Kidney epithelial cell (primary cell): ENCODE measurements around the gene DMRTC2. TPM values are rescaled to one million over a fixed set of nuclear protein-coding genes. Genes with fewer than 3 reads are reported as not detected.
A peak's percentile ranks its signal among the peaks of the same experiment; 100 is the strongest.

Experiments
- DNase-seq: peaks from one replicate; pipeline ENCODE4 v3.0.0-alpha.2; 2010; ENCODE audit warnings: low read depth
- H3K27me3 ChIP-seq: 2 replicates; pipeline ENCODE4 v1.6.0; 2011; ENCODE audit warnings: low read length; ENCODE audit not compliant: control insufficient read depth, insufficient read depth
- H3K36me3 ChIP-seq: 2 replicates; pipeline ENCODE4 v1.5.1; 2011; ENCODE audit warnings: low read length; ENCODE audit not compliant: control insufficient read depth, insufficient read depth
- H3K4me3 ChIP-seq: 2 replicates; pipeline ENCODE4 v1.5.1; 2011; ENCODE audit warnings: low read depth, mild to moderate bottlenecking, control low read depth, low read length
- CTCF ChIP-seq: IDR thresholded peaks from 2 replicates; pipeline ENCODE4 v1.5.1; 2011; ENCODE audit warnings: mild to moderate bottlenecking, moderate library complexity, low read length, control low read depth, inconsistent platforms; ENCODE audit not compliant: insufficient read depth, poor library complexity, severe bottlenecking
- total RNA-seq: library from RNA; depleted of rRNA; stranded (reverse); fragments of >200 nt; gene quantifications from 2 replicates; pipeline ENCODE4 v1.2.3, GENCODE V29; 2015

The DMRTC2 gene
- not detected in 2 replicates for total RNA-seq

DNA sequence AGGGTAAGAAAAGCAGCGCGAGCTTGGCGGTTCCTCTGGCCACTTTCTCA is at the start of gene DMRTC2:
DMRTC2 (plus strand) TSS at position 42 of the 50 bp plus-strand sequence. CDS start 2,387 bp downstream, outside the sequence.
- TF ChIP-seq CTCF: no peak
- no peak for DNase-seq
- H3K4me3 ChIP-seq: no peak within 1 kb of the TSS
- no peaks in the 10 kb centered on the region for H3K27me3 ChIP-seq
- no peaks in the 10 kb centered on the region for H3K36me3 ChIP-seq

DNA sequence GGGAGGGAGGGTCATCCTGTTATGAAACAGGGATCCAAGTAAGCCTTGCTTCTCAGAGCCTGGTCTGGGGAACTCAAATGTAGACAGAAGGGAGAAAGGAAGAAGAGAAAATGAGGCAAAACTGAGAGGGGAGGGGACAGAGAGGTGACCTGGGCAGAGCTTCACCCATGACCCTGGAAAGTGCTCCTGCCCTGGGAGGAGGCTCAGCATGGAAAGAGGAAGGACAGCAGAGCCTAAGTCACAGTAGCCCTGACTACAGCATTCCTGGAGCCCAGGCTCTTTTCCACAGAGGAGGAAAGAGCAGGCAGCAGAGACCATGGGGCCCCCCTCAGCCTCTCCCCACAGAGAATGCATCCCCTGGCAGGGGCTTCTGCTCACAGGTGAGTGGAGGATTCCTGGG is 48.5 kb upstream of the DMRTC2 start, which contains the start of gene CEACAM3:
CEACAM3 (plus strand) TSS at position 226 of the 400 bp plus-strand sequence; CDS start at position 317, 91 bp downstream.
- Histone ChIP-seq H3K36me3 (no peaks in the 10 kb centered on the region), H3K4me3 (no peak within 1 kb of the TSS), H3K27me3 (peaks cover 8% of the 10 kb centered on the region)
- no peak for TF ChIP-seq CTCF
- no peak for DNase-seq

GRCh38 chr19:41796901-41797300 is 47.9 kb upstream of the DMRTC2 start:
- TF ChIP-seq CTCF: no peak
- Histone ChIP-seq H3K4me3 (no peak overlapping the region), H3K36me3 (no peaks in the 10 kb centered on the region), H3K27me3 (peaks cover 8% of the 10 kb centered on the region)
- no peak for DNase-seq

DNA sequence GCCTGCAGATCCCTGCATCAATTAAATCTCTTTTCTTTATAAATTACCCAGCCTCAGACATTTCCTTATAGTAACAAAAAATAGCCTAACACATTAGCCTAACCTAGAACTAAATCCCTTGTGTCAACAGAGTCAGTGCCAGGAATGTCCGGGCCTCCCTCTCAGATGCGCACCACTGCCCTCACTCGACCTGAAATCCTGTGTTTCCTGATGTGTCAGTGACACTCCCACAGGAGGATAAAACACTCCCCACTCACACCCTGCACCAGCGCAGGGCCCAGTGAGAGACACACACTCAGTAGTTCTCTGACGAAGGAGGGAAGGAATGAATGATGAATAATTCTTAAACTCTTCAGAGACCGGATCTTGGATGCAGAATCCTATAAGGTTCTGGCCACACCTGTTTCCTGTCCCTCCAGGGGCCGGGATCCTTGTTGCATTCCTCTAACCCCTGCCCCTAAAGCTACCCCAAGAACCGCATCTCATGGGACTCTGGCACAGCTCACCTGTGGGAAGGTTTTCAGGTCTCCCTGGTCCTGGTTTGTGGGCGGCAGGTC is 45.3 kb upstream of the DMRTC2 start:
- no peak for TF ChIP-seq CTCF
- H3K36me3 ChIP-seq: no peaks in the 10 kb centered on the region
- DNase-seq: peak; percentile 28
- H3K4me3 ChIP-seq: no peak overlapping the region
- H3K27me3 ChIP-seq: no peaks in the 10 kb centered on the region

- H3K36me3 ChIP-seq: no peaks in the 10 kb centered on the region
- TF ChIP-seq CTCF: no peak
- DNase-seq: no peak
- H3K27me3 ChIP-seq: no peaks in the 10 kb centered on the region
- H3K4me3 ChIP-seq: no peak overlapping the region
These were observed 43.8 kb upstream of the DMRTC2 start for GRCh38 chr19:41801031-41801430.

DNA sequence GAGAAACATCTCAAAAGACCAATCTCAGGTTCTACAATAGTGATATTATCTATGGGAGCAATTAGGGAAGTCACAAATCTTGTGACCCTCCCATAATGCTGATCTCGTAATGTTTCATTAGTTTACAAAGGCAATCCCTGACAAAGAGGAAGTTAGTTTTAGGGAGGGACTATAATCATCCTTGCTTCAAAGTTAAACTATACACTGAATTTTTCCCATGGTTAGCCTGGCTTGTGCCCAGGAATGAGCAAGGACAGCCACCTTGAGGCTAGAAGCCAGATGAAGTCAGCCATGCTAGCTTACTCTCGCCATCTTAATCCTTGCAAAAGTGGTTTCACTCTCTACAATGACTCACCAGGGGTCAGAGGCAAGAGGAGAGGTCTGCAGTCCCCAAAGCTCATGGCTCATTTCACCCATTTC is 43.0 kb upstream of the DMRTC2 start:
- Histone ChIP-seq H3K36me3 (no peaks in the 10 kb centered on the region), H3K4me3 (no peak overlapping the region), H3K27me3 (no peaks in the 10 kb centered on the region)
- TF ChIP-seq CTCF: no peak
- DNase-seq: no peak
